GM12878 (cell line): Measurements from ENCODE around the gene NPR1. TPM values are rescaled to one million over a fixed set of nuclear protein-coding genes. Genes with fewer than 3 reads are reported as not detected.

Source experiments
- ATAC-seq: fragments of 200-7000 bp; cut with Tn5 transposase; 3 replicates; pipeline ENCODE4 v1.9.1; 2020; ENCODE audit warnings: mild to moderate bottlenecking, moderate library complexity
- BruUV-seq: library from RNA; stranded (reverse); fragments of 400-500 nt; replicated peaks from 2 replicates; lab custom pipeline; 2021; lab: Mats Ljungman, UMichigan
- CTCF ChIA-PET: fragments of 300-600 bp; sonication (Branson Sonifier 250); formaldehyde crosslinking; extraction: SDS; loops from one replicate; lab custom pipeline; 2021; ENCODE audit warnings: inconsistent platforms; lab: Yijun Ruan, JAX
- POLR2A ChIA-PET: fragments of 350-600 bp; formaldehyde crosslinking; extraction: SDS; loops from one replicate; lab custom pipeline; 2021; ENCODE audit warnings: inconsistent platforms; lab: Charles Lee
- RAD21 ChIA-PET: fragments of 300-600 bp; sonication (Branson Sonifier 250); formaldehyde crosslinking; loops from one replicate; lab custom pipeline; 2023; ENCODE audit warnings: antibody characterized with exemption; ENCODE audit not compliant: unreplicated experiment; lab: Charles Lee
- SMC1A ChIA-PET: fragments of 300-600 bp; sonication (Branson Sonifier 250); formaldehyde crosslinking; loops from one replicate; lab custom pipeline; 2023; ENCODE audit not compliant: unreplicated experiment, uncharacterized antibody; lab: Charles Lee
- DNase-seq: peaks from one replicate; pipeline ENCODE4 v3.0.0-alpha.2; 2011; ENCODE audit warnings: low read depth, low spot score
- FAIRE-seq: peaks from 3 replicates; lab custom pipeline; 2011; peaks lifted over from hg19 to GRCh38; lab: Jason Lieb, UNC
- H2AFZ ChIP-seq: 2 replicates; pipeline ENCODE4 v1.6.0; 2011; ENCODE audit warnings: low read depth, low read length, control low read depth; ENCODE audit not compliant: control insufficient read depth
- H3K27ac ChIP-seq: 2 replicates; pipeline ENCODE4 v1.5.1; 2011; ENCODE audit warnings: control low read depth; ENCODE audit not compliant: control insufficient read depth, insufficient read depth
- H3K27me3 ChIP-seq, 2 experiments: replicated peaks in 1 of 2; 2 replicates each; pipeline versions ENCODE4 v1.6.0 to v1.6.1; 2011; ENCODE audit warnings: low read length in 1 of 2; ENCODE audit not compliant: control insufficient read depth in 2 of 2, insufficient read depth in 2 of 2
- H3K36me3 ChIP-seq, 2 experiments: 2 replicates each; pipeline ENCODE4 v1.5.1; 2011; ENCODE audit warnings: low read length in 1 of 2; ENCODE audit not compliant: control insufficient read depth in 2 of 2, insufficient read depth in 2 of 2
- H3K4me1 ChIP-seq: 2 replicates; pipeline ENCODE4 v1.6.1; 2011; ENCODE audit warnings: mild to moderate bottlenecking, low read length, moderate library complexity, mixed read lengths; ENCODE audit not compliant: control insufficient read depth, insufficient read depth
- H3K4me2 ChIP-seq: 2 replicates; pipeline ENCODE4 v1.6.0; 2011; ENCODE audit warnings: control low read depth; ENCODE audit not compliant: control insufficient read depth, insufficient read depth
- H3K4me3 ChIP-seq: fragments of 200-600 bp; sonication (generic); 2 replicates; pipeline ENCODE4 v1.5.1; 2016
- H3K79me2 ChIP-seq: 2 replicates; pipeline ENCODE4 v1.6.0; 2011; ENCODE audit warnings: low read length; ENCODE audit not compliant: control insufficient read depth, insufficient read depth
- H3K9ac ChIP-seq: 2 replicates; pipeline ENCODE4 v1.8.0; 2011; ENCODE audit warnings: low read length, control low read depth, mixed read lengths; ENCODE audit not compliant: control insufficient read depth, insufficient read depth
- H3K9me3 ChIP-seq: replicated peaks from 3 replicates; pipeline ENCODE4 v1.5.1; 2011; ENCODE audit warnings: mild to moderate bottlenecking, low read length; ENCODE audit not compliant: control insufficient read depth, insufficient read depth
- H4K20me1 ChIP-seq: 2 replicates; pipeline ENCODE4 v1.6.0; 2011; ENCODE audit not compliant: control insufficient read depth, insufficient read depth
- ATF7 ChIP-seq: fragments of 450-650 bp; IDR thresholded peaks from 2 replicates; pipeline ENCODE4 v1.6.1; 2016; ENCODE audit warnings: low read depth, mild to moderate bottlenecking
- BHLHE40 ChIP-seq, 2 experiments: fragments of 450-650 bp in 1 of 2; IDR thresholded peaks; 2 replicates each; pipeline ENCODE4 v1.6.1; 2011 to 2017; ENCODE audit warnings: low read depth in 2 of 2, borderline replicate concordance in 1 of 2, improper control_type of control experiment in 1 of 2, low read length in 1 of 2, mild to moderate bottlenecking in 1 of 2
- CUX1 ChIP-seq: IDR thresholded peaks from 2 replicates; pipeline ENCODE4 v1.6.1; 2012; ENCODE audit warnings: improper control_type of control experiment, low read depth, low read length; ENCODE audit not compliant: insufficient replicate concordance
- ELK1 ChIP-seq: IDR thresholded peaks from 2 replicates; pipeline ENCODE4 v1.6.1; 2012; ENCODE audit warnings: low read depth, low read length, improper control_type of control experiment
- FOS ChIP-seq: IDR thresholded peaks from 3 replicates; pipeline ENCODE4 v1.6.1; 2011; ENCODE audit warnings: borderline replicate concordance; ENCODE audit not compliant: insufficient read length; ENCODE audit errors: extremely low read depth
- MEF2A ChIP-seq: IDR thresholded peaks from 2 replicates; pipeline ENCODE4 v1.6.1; 2011; ENCODE audit warnings: low read depth, mild to moderate bottlenecking, low read length, moderate library complexity; ENCODE audit not compliant: insufficient read depth
- NKRF ChIP-seq: fragments of 450-650 bp; conservative IDR thresholded peaks from 2 replicates; pipeline ENCODE4 v1.6.1; 2017; ENCODE audit warnings: mild to moderate bottlenecking, moderate library complexity
- SMAD5 ChIP-seq: IDR thresholded peaks from 2 replicates; pipeline ENCODE4 v1.6.1; 2016; ENCODE audit warnings: antibody characterized with exemption, low read depth
- SREBF2 ChIP-seq: IDR thresholded peaks from 2 replicates; pipeline ENCODE4 v1.6.1; 2012; ENCODE audit warnings: mild to moderate bottlenecking, low read length
- ZBTB11 ChIP-seq: fragments of 450-650 bp; formaldehyde crosslinking; IDR thresholded peaks from 2 replicates; pipeline ENCODE4 v1.5.0; 2022; ENCODE audit warnings: mild to moderate bottlenecking, missing genetic modification characterization
- WGBS: methylation state at CpG from one replicate; pipeline ENCODE4 v1.1.6; 2016; ENCODE audit warnings: low lambda C conversion rate; ENCODE audit not compliant: insufficient replicate concordance, insufficient coverage; ENCODE audit errors: missing lambda C conversion rate; 5-methylcytosine and 5-hydroxymethylcytosine counted together
- in situ Hi-C: fragments of 300-500 bp; cut with MboI; formaldehyde crosslinking; loops from 9 replicates; pipeline ENCODE4 v1.14.3; 2018; ENCODE audit warnings: mixed read lengths
- intact Hi-C: fragments of 100-400 bp; cut with micrococcal nuclease; formaldehyde crosslinking; loops from one replicate; pipeline ENCODE4 v1.14.2; 2022; ENCODE audit not compliant: unreplicated experiment
- polyA plus RNA-seq, 11 experiments: library from polyadenylated mRNA; depleted of rRNA in 4 of 11; unstranded in 6 of 11; stranded (reverse) in 5 of 11; fragments of >200 nt; fragmentation: Nextera tagmentation in 4 of 11; fragmentation: Illumina TruSeq in 1 of 11; extraction: Ambion mirVana in 4 of 11; extraction: Trizol in 1 of 11; gene quantifications; 1 replicate in 1 of 11; 2 replicates in 10 of 11; pipeline versions ENCODE4 v1.2.1 to v1.2.3, GENCODE V29; 2011 to 2016; ENCODE audit warnings: inconsistent platforms in 2 of 11, missing spikeins in 2 of 11, low read depth in 1 of 11
- total RNA-seq, 4 experiments: library from RNA; depleted of rRNA in 3 of 4; stranded (reverse); fragments of >200 nt in 3 of 4; fragmentation: Illumina TruSeq in 1 of 4; extraction: Trizol in 1 of 4; gene quantifications; 2 replicates each; pipeline versions ENCODE4 v1.2.1 to v1.2.3, GENCODE V29; 2013 to 2021

NPR1 gene
- total and polyA plus RNA-seq, 10 of the 15 experiments (the other 5 are each of a cell fraction or from before 2014, with no cell fraction given) = 0.09 to 2.1 (median 0.28) TPM; not detected in 1

- no peak for ATAC-seq
- Histone ChIP-seq H3K79me2 (no peaks in the 10 kb centered on the region), H3K9ac (no peak overlapping the region), H3K4me2 (no peak overlapping the region), H3K27ac (no peak overlapping the region), H3K9me3 (no peaks in the 10 kb centered on the region), H3K4me3 (no peak overlapping the region), H3K4me1 (no peaks in the 10 kb centered on the region), H3K27me3 (peaks cover 2 to 3% of the 10 kb centered on the region in 2 experiments; a peak in 3 of 4 replicates), H3K36me3 (no peaks in the 10 kb centered on the region), H4K20me1 (no peaks in the 10 kb centered on the region; the same call in 1 of the 2 replicates), H2AFZ (no peak overlapping the region)
- CTCF ChIA-PET = no interaction called here
- RAD21 ChIA-PET = interaction anchor here (1.0 kb wide), 1 partner anchor 300 kb away, joined by 3 read pairs; the partner anchor contains the start of gene RAB13
- SMC1A ChIA-PET = no interaction called here
- no peak for FAIRE-seq
- no peak for DNase-seq
- POLR2A ChIA-PET = no interaction called here
- BruUV-seq = no TSS peak
- intact Hi-C loops = no loop called here
- in situ Hi-C loops = no loop called here
- 35% methylated on average over 11 of the region's 11 CpGs for WGBS
- no peak for TF ChIP-seq SREBF2
- TF ChIP-seq BHLHE40 (IDR thresholded peaks at IDR 0.05; ENCODE audit: borderline replicate concordance in 1 of 2, low read depth in 2 of 2, low read length in 1 of 2) = no peak
- TF ChIP-seq ELK1 = no peak
- no peak for TF ChIP-seq FOS
- TF ChIP-seq SMAD5 = no peak
- no peak for TF ChIP-seq ATF7
- no peak for TF ChIP-seq CUX1
- no peak for TF ChIP-seq MEF2A
- no peak for TF ChIP-seq ZBTB11
- no peak for TF ChIP-seq NKRF
These were observed 7.3 kb downstream of the NPR1 start for GRCh38 chr1:153685544-153686340.
